NCI-H2081 treated with DMSO at 0.1 percent for 48 hours (cell line): ENCODE results near the gene PTK6.
"Not testable (repeated sequence)": the region's sequence is repeated elsewhere in the genome, so short reads cannot be mapped to it uniquely, and the experiment has no call there.

Experiments
- DNase-seq: peaks from one replicate; lab custom pipeline; 2025; lab: John Stamatoyannopoulos, UW

Gene PTK6

DNA sequence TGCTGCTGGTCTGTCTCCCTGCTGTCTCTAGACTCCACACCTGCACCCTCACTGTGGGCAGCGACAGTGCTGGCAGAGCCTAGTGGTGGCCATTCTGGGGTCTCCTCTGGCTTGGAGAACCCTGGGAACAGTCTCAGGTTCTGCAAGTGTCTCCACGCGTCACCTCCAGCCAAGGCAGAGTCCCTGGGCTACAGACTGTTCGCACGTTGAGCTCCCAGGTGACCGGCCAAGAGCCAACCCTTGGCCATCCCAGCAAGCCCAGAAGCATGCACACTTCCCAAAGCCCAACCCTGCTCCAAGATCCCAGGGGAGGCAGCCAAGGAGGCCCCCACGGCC is 43.1 kb downstream of the PTK6 start:
- DNase-seq, result no peak

DNA sequence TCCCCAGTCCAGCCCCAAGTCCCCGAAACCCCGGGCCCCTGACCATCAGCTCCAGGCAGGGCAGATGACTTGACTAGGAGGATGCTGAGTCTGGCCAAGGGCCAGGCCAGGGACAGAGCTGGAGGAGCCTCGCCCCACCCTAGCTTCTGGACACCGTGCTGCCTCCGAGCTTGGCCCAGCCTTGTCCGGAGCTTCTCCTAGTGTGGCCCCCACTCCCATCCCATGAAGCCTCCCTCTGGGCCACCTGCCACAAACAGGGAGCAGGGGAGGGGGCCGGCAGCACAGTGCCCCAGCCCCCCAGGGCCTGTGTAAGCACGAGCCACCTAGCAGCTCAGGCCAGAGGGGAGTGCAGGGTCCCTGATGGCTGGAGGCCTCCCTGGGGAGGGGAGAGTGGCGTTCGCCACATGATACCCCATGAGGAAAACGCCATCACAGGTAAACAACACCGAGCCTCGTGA is 43.6 kb downstream of the PTK6 start:
- DNase-seq, result no peak

DNA sequence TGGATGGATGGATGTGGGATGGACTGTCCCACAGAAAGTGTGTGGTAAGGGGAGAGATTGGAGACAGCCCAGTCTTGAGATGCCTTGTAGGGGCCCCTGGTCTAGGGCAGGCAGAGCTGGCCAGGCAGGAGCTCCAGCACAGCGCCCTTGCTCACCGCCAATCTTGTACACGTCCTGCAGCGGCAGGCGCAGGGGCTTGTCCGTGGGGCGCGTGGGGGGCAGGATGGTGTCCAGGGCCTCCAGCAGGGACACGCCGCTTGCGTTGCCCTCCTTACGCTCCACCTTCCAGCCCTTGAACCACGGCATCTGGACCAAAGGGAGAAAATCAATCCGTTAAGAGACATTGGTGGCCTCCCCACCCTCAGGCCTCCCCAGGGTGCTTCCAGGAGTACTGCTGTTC is 44.2 kb downstream of the PTK6 start:
- no peak for DNase-seq

DNA sequence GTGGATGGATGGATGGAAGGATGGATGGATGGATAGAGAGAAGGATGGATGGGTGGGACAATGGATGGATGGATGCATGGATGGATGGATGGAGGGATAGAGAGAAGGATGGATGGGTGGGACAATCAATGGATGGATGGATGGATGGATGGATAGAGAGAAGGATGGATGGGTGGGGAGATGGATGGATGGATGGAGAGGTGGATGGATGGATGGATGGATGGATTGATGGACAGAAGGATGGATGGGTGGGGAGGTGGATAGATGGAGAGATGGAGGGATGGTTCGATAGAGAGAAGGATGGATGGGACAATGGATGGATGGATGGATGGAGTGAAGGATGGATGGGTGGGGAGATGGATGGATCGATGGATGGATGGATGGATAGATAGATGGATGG is 44.7 kb downstream of the PTK6 start:
- DNase-seq, result no peak

DNA sequence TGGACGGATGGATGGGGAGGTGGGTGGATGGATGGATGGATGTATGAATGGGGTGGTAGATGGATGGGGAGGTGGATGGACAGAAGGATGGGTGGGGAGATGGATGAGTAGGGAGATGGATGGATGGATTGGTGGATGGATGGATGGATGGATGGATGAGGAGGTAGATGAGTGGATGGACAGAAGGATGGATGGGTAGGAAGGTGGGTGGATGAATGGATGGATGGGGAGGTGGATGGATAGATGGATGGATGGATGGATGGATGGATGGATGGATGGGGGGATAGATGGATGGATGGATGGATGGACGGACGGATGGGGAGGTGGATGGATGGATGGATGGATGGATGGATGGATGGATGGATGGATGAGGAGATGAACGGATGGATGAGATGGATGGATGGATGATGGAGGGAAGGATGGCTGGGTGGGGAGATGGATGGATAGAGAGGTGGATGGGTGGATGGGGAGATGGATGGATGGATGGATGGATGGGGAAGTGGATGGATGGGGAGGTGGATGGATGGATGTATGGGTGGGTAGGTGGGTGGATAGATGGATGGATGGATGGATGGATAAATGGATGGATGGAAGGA is 45.4 kb downstream of the PTK6 start:
- no peak for DNase-seq

DNA sequence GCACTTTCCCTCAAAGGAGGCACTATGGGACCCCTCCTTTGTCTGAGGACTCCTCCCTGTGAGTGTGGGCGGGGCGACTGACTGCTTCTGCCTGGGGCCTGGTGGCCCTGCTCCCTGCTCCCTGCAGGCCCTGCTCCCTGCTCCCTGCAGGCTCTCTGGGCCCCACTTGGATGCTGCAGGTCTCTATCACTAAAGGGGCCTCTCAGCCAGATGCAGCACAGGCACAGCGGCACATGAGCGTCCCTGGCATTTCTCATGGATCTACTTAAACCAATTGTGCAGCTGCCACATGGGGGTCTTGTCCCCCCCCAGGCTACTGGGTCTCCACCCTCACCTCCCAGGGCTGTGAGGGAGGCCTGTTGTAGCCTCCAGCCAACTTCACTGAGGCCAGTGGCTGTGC is 46.1 kb downstream of the PTK6 start:
- no peak for DNase-seq

DNA sequence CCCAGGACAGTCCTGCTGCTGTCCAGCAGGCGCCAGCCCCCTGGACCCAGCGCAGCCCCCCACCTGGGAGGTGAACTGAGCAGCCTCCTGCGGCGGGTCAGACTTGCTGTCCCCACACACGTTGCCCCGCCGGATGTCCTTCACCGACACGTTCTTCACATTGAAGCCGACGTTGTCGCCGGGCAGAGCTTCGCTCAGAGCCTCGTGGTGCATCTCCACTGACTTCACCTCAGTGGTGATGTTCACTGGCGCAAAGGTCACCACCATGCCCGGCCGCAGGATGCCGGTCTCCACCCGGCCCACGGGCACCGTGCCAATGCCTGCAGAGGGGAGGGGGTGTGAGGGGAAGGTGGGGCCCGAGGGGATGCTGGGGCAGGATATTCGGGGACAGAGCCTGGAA is 46.8 kb downstream of the PTK6 start:
- no peak for DNase-seq

DNA sequence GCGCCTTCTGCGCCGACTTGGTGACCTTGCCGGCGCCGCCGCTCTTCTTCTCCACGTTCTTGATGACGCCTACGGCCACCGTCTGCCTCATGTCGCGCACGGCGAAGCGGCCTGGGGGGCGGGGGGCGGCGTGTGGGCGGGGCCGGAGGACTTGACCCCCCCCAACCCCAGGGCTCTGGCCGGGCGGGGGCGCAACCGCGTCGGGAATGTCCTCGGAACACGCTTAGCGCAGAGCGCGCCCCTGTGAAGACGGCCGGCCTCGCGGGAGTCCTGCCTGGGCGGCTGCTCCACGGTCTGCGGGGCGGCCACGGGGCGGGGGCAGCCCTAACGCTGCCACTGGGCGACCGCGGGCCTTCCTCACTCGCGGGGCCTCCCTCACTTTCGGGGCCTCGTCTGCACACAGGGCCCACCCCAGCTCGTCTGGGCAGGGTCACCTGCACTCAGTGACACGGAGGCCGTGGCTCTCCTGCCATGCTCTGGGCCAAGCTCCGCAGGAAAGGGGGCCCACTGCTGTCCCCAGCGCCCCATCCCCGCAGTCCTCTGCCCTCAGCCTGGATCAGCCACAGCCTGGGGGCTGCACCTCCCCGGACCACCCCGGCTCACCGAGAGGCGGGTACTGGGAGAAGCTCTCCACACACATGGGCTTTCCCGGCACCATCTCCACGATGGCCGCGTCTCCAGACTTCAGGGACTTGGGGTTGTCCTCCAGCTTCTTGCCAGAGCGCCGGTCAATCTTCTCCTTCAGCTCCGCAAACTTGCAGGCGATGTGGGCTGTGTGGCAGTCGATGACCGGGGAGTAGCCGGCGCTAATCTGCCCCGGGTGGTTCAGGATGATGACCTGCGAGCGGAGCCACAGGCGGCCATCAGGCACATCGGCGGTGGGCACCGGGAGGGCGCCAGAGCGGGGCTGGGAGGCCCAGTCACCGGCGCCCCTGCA is 48.6 kb downstream of the PTK6 start:
- DNase-seq, result no peak

DNA sequence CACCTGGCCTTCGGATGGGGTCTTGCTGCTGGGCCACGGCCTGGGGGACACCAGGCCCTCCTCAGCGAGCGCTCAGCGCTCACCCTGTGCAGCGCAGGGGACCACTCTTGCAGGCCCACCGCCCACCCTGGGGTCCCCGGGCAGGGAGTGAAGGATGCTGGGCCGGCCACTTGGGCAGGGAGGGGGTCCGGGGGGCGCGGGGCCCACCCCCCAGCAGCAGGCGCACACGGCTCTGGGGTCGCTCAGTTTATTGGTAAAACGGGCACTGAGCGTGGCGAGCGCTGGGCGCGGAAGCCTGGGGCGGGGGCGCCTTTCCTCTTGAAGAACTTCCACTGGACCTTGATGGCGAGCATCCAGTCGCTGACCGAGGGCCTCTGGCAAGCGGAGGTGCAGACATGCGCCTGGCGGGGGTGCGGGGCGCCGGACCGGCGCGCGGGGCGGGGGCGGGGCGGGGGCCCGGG is 49.4 kb downstream of the PTK6 start:
- DNase-seq, result no peak

DNA sequence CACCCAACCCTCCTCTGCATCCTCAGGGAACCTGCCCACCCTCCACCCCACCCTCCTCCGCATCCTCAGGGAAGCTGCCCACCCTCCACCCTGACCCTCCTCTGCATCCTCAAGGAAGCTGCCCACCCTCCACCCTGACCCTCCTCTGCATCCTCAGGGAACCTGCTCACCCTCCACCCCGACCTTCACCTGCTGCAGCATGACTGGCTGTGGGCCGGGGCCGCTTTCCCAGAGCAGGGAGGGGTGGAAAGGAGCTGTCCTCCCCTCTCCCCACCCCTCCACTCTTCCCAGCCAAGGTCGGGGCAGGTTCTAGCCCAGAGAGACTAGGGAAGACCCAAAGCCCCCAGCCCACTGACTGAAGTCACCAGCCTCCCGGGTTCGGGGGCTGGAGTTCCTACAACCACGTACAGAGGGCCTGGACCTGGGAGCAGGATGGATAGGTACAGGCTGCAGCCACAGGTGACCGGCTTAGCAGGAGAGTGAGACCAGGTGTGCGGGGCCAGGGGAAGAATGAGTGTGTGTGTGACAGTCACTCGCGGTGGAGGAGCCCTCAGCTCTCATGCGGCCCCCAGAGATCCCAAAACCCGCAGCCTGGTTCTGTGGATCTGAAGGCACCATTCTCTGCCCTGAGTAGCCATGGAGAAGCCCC is 49.9 kb downstream of the PTK6 start:
- DNase-seq, result no peak

DNA sequence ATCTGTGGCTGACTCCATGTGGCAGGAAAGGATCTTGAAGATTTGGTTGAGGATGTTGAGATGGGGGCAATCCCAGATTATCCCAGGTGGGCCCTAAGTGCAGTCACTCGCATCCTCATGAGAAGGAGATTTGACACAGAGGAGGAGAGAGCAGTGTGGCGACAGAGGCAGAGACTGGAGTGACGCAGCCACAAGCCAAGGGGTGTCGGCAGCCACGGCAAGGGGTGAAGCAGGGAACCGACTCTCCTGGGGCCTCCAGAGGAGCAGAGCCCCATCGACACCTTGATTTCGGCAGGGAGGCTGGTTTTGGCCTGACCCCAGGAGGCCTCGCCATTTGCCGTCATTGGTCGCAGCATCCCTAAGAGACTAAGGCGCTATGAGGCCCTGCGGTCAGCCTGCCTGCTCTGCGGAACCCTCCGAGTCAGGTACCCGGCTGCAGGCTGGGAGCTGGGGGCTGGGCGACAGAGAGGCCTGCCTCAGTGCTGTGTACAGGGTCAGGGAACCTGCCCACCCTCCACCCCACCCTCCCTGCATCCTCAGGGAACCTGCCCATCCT is 50.8 kb downstream of the PTK6 start:
- no peak for DNase-seq

DNA sequence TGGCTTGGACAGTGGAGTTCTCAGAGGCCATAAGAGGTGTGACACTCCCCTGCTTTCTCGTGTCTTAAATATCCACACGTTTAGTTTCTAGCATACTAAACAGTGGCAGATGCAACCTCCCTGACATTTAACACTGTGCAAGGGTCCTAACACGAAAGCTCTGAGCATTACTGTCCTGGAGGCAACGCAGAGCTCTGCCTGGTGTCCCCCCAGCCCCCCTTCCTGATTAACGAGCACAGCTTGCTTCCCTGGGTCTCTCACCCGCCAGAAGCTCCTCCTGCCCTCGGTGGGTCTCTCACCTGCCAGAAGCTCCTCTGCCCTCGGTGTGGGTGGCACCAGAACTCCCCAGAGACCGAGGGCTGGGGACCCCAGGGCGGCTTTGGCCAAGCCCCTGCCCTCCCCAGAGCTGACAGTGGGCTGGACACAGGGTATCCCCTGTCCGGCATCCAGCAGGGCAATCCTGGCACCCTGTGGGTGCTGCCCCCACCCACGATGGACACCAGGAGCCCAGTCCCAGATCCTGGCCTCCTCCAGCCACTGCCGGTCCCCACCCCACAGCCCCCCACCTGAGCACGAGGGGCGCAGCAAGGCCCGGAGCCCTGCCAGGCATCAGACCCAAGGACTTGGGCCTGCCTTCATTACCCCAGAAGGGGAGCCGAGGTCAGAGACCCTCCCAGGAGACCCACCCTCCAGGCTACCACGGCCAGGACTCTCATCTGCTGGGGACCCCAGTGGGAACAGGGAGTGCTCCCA is 52.3 kb downstream of the PTK6 start:
- no peak for DNase-seq

DNA sequence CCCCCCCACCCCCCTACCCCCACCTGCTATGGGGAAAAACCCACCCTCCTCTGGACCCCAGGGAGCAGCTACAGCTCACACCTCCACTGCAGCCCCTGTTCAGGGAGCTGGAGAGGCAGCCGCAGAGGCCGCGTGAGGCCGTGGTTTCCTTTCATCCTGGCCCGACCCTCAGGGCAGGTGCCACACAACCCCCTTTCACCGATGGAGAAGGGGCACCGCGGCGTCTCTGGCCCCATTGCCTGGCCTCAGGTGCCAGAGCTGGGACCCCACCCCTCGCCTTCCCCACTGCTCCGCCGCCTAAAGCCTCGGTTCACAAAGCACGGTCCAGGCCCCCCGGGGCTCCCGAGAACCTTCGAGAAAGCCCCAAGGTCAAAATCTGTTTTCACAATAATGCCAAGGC is 52.9 kb downstream of the PTK6 start:
- DNase-seq, result no peak

DNA sequence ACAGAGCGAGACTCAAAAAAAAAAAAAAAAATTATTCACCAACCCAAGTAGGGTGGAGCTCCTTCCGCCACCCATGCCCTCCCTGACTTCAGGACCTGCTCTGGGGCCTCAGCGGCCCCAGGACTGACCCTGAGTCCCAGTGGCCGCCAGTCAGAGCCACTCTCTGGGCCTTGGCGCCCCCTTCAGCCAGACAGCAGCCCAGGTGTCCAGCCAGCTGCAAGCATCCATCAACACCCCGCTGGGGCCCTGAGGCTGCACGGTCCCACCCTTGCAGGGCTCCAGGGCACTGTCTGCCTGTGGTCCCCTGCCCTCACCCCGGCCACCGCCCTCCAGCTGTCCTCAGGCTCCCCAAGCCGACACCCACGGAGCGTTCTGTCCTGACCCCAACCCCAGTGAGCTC is 53.3 kb downstream of the PTK6 start:
- DNase-seq, result no peak

DNA sequence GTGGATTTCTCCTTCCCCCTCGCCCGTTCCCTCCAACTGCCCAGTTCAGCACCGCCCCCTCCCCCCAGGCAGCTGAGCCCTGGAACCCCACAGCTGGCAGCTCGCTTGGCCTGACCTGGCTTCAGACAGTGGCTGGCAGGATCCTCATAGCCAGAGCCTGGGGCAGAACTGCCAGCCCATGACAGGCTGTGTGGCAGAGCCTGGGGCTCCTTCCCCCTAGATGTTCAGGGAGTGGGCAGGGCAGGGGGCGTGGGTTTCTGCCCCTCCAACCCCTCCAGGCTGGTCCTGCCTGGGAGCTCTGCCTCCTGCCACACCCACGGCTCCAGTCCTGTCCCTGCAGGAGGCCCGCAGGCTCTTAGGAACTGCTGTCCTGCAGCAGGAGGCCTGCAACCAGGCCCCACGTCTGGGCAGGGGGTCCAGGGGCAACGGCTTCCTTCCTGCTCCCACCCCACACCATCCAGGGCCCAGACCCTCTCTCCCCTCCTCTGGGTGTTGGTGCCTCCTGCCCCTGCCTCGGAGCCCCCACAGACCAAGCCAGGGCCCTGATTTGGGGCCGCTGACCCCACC is 55.1 kb downstream of the PTK6 start:
- DNase-seq, result no peak

DNA sequence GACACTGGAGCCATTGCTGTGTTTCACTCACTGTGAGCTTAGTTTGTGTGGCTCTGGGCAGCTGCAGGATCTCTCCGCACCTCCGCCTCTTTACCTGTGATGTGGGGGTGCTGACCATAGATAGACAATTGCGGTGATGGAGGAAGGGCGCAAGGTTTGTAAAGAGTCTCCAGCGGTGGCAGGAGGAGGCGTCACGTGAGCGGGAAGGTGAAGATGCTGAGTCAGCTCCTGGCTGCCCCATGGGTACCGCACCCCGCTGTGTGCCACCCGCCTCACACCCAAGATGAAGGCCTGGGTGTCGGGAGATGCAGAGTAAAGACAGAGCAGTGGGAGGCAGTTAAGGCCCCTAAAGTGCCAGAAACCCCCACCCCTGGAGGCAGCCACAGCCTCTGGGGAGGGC is 55.7 kb downstream of the PTK6 start:
- DNase-seq, result no peak

DNA sequence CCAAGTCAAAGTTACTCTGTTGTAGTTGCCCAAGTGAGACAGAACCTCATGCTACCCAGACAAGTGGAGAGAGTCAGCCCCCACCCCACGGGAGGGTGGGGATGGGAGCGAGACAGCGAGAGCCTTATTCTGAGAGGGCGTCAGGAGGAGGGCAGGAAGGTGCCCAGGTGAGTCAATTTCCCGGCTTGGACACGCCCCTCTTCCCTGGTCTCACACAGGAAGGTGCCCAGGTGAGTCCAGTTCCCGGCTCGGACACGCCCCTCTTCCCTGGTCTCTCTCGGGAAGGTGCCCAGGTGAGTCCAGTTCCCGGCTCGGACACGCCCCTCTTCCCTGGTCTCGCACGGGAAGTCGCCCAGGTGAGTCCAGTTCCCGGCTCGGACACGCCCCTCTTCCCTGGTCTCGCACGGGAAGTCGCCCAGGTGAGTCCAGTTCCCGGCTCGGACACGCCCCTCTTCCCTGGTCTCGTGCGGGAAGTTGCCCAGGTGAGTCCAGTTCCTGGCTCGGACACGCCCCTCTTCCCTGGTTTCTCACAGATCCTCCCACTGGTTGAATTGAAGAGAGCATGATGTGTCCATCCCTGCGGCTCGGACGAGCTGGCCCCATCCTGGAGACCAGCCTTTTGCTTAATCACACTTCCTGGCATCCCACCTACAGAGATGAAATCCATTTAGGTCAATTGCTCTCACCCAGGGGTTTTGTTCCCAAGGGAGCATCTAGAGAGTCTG is 57.3 kb downstream of the PTK6 start:
- not testable (repeated sequence) for DNase-seq

DNA sequence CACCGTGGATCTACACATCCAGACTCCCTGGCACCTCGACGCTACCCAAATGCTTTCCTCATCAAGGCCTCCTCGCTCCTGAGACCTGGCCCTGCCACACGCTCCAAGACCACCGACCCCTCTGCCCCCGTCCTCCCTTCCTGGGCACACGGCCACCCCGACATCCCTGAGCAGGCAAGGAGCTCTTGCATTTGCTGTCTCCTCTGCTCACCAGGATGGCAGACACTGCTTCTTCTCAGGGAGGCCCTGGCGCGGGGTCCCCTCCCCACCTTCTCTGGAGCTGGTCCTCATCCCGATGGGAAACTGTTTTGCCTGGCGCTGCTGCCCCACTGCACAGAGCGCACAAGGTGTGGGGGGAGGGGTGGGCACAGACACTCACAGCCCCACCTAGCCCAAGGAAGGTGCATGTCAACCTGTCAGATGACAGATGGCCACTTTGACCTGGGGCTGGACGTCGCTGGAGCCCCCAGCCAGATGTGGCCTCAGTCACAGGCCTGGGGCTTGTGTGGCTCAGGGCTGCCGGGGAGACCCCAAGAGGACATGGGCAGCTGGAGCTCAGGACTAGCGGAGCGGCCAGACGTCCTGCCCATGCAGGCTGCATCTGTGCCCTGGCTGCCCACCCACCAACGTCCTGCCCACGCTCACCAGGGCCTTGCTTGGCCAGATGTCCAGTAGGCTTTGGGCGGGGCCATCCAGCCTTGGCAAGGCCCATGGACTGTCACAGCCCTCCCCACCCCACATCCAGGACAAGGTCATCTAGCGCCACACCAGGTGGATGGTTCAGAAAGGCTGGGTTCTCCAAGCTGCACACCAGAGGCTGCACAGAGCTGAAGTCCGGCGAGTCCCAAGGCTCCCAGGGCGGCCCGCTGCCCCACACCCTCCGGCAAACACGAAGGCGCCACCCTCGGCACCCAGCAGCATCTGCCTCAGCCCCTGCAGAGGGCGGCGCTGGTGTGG is 58.6 kb downstream of the PTK6 start:
- no peak for DNase-seq
